H1 (cell line): ENCODE results near the gene ZNF407. TPM values are rescaled to one million over a fixed set of nuclear protein-coding genes. Genes with fewer than 3 reads are reported as not detected.

Experiments used
- ASH2L ChIP-seq: fragments of 200-600, 300-600 bp; sonication (generic); IDR thresholded peaks from one replicate; pipeline ENCODE4 v1.7.1; 2017; ENCODE audit warnings: low read length
- BRCA1 ChIP-seq: IDR thresholded peaks from 2 replicates; pipeline ENCODE4 v1.6.1; 2012; ENCODE audit warnings: low read depth, low read length, improper control_type of control experiment
- HDAC6 ChIP-seq: IDR thresholded peaks from one replicate; pipeline ENCODE4 v1.7.1; 2012; ENCODE audit warnings: low read depth, mild to moderate bottlenecking, inconsistent platforms, low read length, moderate library complexity
- RNF2 ChIP-seq: fragments of 200-900, 300-1000 bp; sonication (generic); IDR thresholded peaks from 2 replicates; pipeline ENCODE4 v1.7.1; 2016; ENCODE audit warnings: borderline replicate concordance, low read depth, mild to moderate bottlenecking, antibody characterized with exemption, low read length; ENCODE audit not compliant: poor library complexity, severe bottlenecking; ENCODE audit errors: missing control alignments
- polyA plus RNA-seq, 7 experiments: library from polyadenylated mRNA; depleted of rRNA in 3 of 7; stranded (reverse) in 5 of 7; unstranded in 2 of 7; fragments of >200 nt in 5 of 7; fragments of 200-250 nt in 2 of 7; gene quantifications; 1 replicate in 5 of 7; 2 replicates in 1 of 7; 4 replicates in 1 of 7; pipeline versions ENCODE4 v1.2.1 to v1.2.3, GENCODE V29; 2011 to 2013; ENCODE audit warnings: missing spikeins in 2 of 7, mixed read lengths in 2 of 7
- total RNA-seq: library from RNA; stranded (reverse); fragmentation: NEBNext Ultra II Directional; extraction: Animal tissue kit (Norgen Biotek cat#: 25700); gene quantifications from 2 replicates; pipeline ENCODE4 v1.2.1, GENCODE V29; 2021

The ZNF407 gene
- total and polyA plus RNA-seq, 2 of the 8 experiments (the other 6 are each of a cell fraction or from before 2014, with no cell fraction given): 1.5 to 6.8 TPM

- TF ChIP-seq HDAC6: no peak
- no peak for TF ChIP-seq RNF2
- no peak for TF ChIP-seq BRCA1
- no peak for TF ChIP-seq ASH2L
Measured at GRCh38 chr18:74742573-74743243, 145.0 kb downstream of the ZNF407 start (continued).
